ENCODE results near the gene KCNJ11.

GRCh38 chr11:17369684-17370243 lies 18.7 kb downstream of the KCNJ11 start:
- no peak for TF ChIP-seq ZNF282 (IDR thresholded peaks at IDR 0.05; ENCODE audit: partially characterized antibody)
- no peak for TF ChIP-seq ZNF713 (CRISPR knock-in tag; IDR thresholded peaks at IDR 0.05)
- no peak; the same call in 1 of the 2 replicates for TF ChIP-seq POLR2AphosphoS5 (IDR thresholded peaks at IDR 0.05; ENCODE audit: low read depth, low read length)
- no peak for TF ChIP-seq BCLAF1 (IDR thresholded peaks at IDR 0.05)
